ENCODE results near the gene PPP1R16B. TPM values are rescaled to one million over a fixed set of nuclear protein-coding genes. Genes with fewer than 3 reads are reported as not detected.

The PPP1R16B gene
- total RNA-seq, 2 experiments from 2014 or later = 87.6 to 91.1 TPM

- no peaks in the 10 kb centered on the region for H3K27me3 ChIP-seq (ENCODE audit: control insufficient read depth in 1 of 2, insufficient read depth in 2 of 2, low read length in 2 of 2)
- ChIA-PET POLR2A (interaction anchor here (1.5 to 5.3 kb wide), 9 partner anchors 8 to 158 kb away, joined by 3 to 107 read pairs (median 15); partner anchors contain the start of gene DHX35), CTCF (interaction anchor here (1.8 kb wide), 1 partner anchor 122 kb away, joined by 3 read pairs; the partner anchor contains the start of gene FAM83D)
- Mint-ChIP-seq H3K27me3 (no peaks in the 10 kb centered on the region), H3K27ac (peak overlapping the region; percentile 97), H3K4me1 (ENCODE audit: low read depth) (peaks cover 47% of the 10 kb centered on the region), H3K9me3 (no peaks in the 10 kb centered on the region), H3K36me3 (ENCODE audit: low read depth) (peaks cover 31% of the 10 kb centered on the region), H3K4me3 (peak overlapping the region; percentile 88)
- no peaks in the 10 kb centered on the region for H3K9me3 ChIP-seq (ENCODE audit: control insufficient read depth in 1 of 2, insufficient read depth in 1 of 2, low read length in 2 of 2)
- ATAC-seq (ENCODE audit: poor library complexity) (no peak), DNase-seq (no peak)
- peaks cover 51% of the 10 kb centered on the region for H3K4me1 ChIP-seq (ENCODE audit: insufficient read depth, low read length)
- H3K36me3 ChIP-seq (ENCODE audit: insufficient read depth, low read length) = no peaks in the 10 kb centered on the region
- no peak for TF ChIP-seq CTCF (IDR thresholded peaks at IDR 0.05)
- no peak overlapping the region for H3K4me3 ChIP-seq (ENCODE audit: low read length)
- peak overlapping the region; percentile 96 to 100 for H3K27ac ChIP-seq (ENCODE audit: low read depth in 1 of 2, low read length in 2 of 2)
- intact Hi-C loops (cut with DNase I, micrococcal nuclease) = loop anchor here (1.0 to 2.0 kb wide), 3 partner anchors 37 to 89 kb away; partner anchors contain the start of gene ACTR5 (in 2 of the 2)
Measured at GRCh38 chr20:38804221-38804620, 1.3 kb upstream of the PPP1R16B start.

GRCh38 chr20:38804682-38805501, 605 bp upstream of the PPP1R16B start:
- Histone ChIP-seq H3K36me3 (ENCODE audit: insufficient read depth, low read length) (no peaks in the 10 kb centered on the region), H3K4me3 (ENCODE audit: low read length) (peak overlapping the region; percentile 98), H3K9me3 (ENCODE audit: control insufficient read depth in 1 of 2, insufficient read depth in 1 of 2, low read length in 2 of 2) (no peaks in the 10 kb centered on the region), H3K4me1 (ENCODE audit: insufficient read depth, low read length) (peaks cover 51% of the 10 kb centered on the region), H3K27me3 (ENCODE audit: control insufficient read depth in 1 of 2, insufficient read depth in 2 of 2, low read length in 2 of 2) (no peaks in the 10 kb centered on the region), H3K27ac (ENCODE audit: low read depth in 1 of 2, low read length in 2 of 2) (peak overlapping the region; percentile 96 to 100)
- H3K9me3 Mint-ChIP-seq = no peaks in the 10 kb centered on the region
- no peak for TF ChIP-seq CTCF (IDR thresholded peaks at IDR 0.05)
- intact Hi-C loops (cut with DNase I, micrococcal nuclease) = loop anchor here (1.0 to 5.0 kb wide), 7 partner anchors 15 to 157 kb away; partner anchors contain the start of genes ACTR5 (in 2 of the 2) and DHX35 (in 1 of the 2)
- ChIA-PET POLR2A (interaction anchor here (0.6 to 5.3 kb wide), 23 partner anchors 9 to 157 kb away, joined by 3 to 107 read pairs (median 4); partner anchors contain the start of genes ACTR5 and DHX35), CTCF (interaction anchor here (1.3 to 2.0 kb wide), 4 partner anchors 36 to 121 kb away, joined by 3 to 7 read pairs (median 4); partner anchors contain the start of gene FAM83D)
- ATAC-seq (ENCODE audit: poor library complexity) = peak; percentile 69
- peaks cover 49% of the 10 kb centered on the region for H3K4me1 Mint-ChIP-seq (ENCODE audit: low read depth)
- H3K36me3 Mint-ChIP-seq (ENCODE audit: low read depth) = peaks cover 37% of the 10 kb centered on the region
- peak overlapping the region; percentile 97 for H3K27ac Mint-ChIP-seq
- no peaks in the 10 kb centered on the region for H3K27me3 Mint-ChIP-seq
- H3K4me3 Mint-ChIP-seq = peak overlapping the region; percentile 88
- DNase-seq = peak; percentile 54 to 94 (median 69)

- CTCF ChIA-PET = interaction anchor here (0.8 to 2.0 kb wide), 8 partner anchors 34 to 148 kb away, joined by 3 to 8 read pairs (median 4); partner anchors contain the start of genes ACTR5 and FAM83D
- POLR2A ChIA-PET = interaction anchor here (0.9 to 5.3 kb wide), 21 partner anchors 8 to 156 kb away, joined by 3 to 107 read pairs (median 6); partner anchors contain the start of genes ACTR5 and DHX35
- Histone ChIP-seq H3K4me1 (ENCODE audit: insufficient read depth, low read length) (peaks cover 64% of the 10 kb centered on the region), H3K4me3 (ENCODE audit: low read length) (peak overlapping the region; percentile 98), H3K9me3 (ENCODE audit: control insufficient read depth in 1 of 2, insufficient read depth in 1 of 2, low read length in 2 of 2) (no peaks in the 10 kb centered on the region), H3K36me3 (ENCODE audit: insufficient read depth, low read length) (peaks cover 10% of the 10 kb centered on the region), H3K27ac (ENCODE audit: low read depth in 1 of 2, low read length in 2 of 2) (peak overlapping the region; percentile 96 to 100), H3K27me3 (ENCODE audit: control insufficient read depth in 1 of 2, insufficient read depth in 2 of 2, low read length in 2 of 2) (no peaks in the 10 kb centered on the region)
- Mint-ChIP-seq H3K4me3 (peak overlapping the region; percentile 89), H3K27ac (peak overlapping the region; percentile 97), H3K9me3 (no peaks in the 10 kb centered on the region), H3K4me1 (ENCODE audit: low read depth) (peaks cover 61% of the 10 kb centered on the region), H3K27me3 (no peaks in the 10 kb centered on the region), H3K36me3 (ENCODE audit: low read depth) (peaks cover 50% of the 10 kb centered on the region)
- intact Hi-C loops (cut with DNase I, micrococcal nuclease) = loop anchor here (1.0 to 5.0 kb wide), 8 partner anchors 16 to 156 kb away; partner anchors contain the start of genes ACTR5 (in 2 of the 2) and DHX35 (in 1 of the 2)
- DNase-seq (peak; percentile 15 to 75 (median 40)), ATAC-seq (ENCODE audit: poor library complexity) (peak; percentile 9)
- peak; percentile 17 for TF ChIP-seq CTCF (IDR thresholded peaks at IDR 0.05)
Measured at GRCh38 chr20:38805958-38806854, 709 bp downstream of the PPP1R16B start.

All from CD4-positive, alpha-beta T cell (primary cell).